ENCODE results near the gene SLC22A15.

DNA sequence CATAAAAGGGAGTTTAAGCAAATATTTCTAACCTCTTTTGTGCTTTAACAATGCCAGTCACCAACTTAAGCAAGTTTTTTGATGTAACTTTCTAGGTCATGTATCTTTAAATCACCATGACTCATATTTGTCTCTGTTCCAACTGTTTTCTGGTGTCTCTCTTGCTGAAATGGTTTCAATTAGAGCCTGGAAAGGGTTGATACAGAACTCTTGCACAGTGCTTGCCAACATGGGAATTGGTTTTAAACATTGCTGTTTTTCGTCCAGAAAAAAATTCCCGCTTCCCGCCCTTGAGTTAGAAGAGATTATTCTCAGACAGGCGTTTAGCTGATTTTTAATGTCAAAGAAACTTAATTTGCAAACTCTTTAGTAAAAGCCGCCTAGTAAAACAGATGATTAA lies 46.4 kb upstream of the SLC22A15 start:
- no peak for TF ChIP-seq POLR2A (IDR thresholded peaks at IDR 0.05)
- TF ChIP-seq, protein P1, sequence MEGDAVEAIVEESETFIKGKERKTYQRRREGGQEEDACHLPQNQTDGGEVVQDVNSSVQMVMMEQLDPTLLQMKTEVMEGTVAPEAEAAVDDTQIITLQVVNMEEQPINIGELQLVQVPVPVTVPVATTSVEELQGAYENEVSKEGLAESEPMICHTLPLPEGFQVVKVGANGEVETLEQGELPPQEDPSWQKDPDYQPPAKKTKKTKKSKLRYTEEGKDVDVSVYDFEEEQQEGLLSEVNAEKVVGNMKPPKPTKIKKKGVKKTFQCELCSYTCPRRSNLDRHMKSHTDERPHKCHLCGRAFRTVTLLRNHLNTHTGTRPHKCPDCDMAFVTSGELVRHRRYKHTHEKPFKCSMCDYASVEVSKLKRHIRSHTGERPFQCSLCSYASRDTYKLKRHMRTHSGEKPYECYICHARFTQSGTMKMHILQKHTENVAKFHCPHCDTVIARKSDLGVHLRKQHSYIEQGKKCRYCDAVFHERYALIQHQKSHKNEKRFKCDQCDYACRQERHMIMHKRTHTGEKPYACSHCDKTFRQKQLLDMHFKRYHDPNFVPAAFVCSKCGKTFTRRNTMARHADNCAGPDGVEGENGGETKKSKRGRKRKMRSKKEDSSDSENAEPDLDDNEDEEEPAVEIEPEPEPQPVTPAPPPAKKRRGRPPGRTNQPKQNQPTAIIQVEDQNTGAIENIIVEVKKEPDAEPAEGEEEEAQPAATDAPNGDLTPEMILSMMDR (IDR thresholded peaks at IDR 0.05) = no peak

Measured in testis (tissue), 2 donors.